Retina (tissue), 1 donor: ENCODE data around the gene ZNF639.
A peak's percentile ranks its signal among the peaks of the same experiment; 100 is the strongest.
"Not testable (repeated sequence)": the region's sequence is repeated elsewhere in the genome, so short reads cannot be mapped to it uniquely, and the experiment has no call there.

Source experiments
- DNase-seq: peaks from one replicate; pipeline ENCODE4 v3.0.0-alpha.2; 2016

Gene ZNF639

DNA sequence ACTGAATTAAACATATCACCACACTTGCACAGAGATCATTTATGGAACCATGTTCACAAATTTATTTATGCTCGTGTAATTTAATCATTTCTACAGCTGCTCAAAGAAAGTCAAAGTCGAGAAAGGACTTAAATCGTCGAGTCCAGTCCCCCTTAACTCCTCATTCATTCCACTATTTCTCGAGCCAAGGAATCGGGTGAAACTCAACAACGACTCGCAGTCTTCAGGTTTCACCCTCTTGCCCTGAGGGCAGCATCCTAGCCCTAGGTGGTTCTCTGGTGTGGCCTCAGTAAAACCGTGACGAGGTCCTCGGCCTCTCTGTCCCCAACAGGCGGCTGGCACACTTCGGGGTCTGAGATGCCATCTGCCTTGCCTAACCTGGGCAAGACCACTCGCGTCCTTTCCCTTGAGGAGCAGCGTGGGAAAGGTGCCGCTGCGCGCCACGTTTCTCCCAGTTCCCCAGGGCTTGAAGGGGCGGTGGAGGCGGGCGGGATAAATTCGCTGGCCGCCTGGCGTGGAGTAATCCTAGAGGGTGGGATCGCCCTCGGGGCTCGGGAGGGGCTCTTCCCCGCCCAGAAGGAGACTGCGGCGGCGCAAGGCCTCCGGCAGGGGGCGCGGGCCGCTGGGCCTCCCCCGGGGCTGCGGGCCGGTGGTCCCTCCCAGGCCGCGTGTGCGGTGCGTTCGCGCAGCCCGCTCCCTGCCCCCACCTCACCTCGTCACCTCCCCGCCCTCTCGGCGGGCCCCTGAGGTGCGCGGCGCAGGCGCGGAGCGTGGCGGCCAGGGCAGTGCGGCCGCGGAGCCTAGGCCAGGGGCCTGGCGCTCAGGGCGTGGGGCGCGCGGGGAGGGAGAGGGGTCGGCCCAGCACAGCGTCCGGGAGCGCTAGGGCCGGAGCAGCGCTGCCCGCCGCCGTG lies at the start of gene ZNF639:
ZNF639 (plus strand) TSS at position 746 of the 911 bp plus-strand sequence. CDS start 5,263 bp downstream, outside the sequence.
- DNase-seq = peak; percentile 95

- DNase-seq = not testable (repeated sequence)
Observed at GRCh38 chr3:179274434-179274833, 48.4 kb upstream of the ZNF639 start.

DNA sequence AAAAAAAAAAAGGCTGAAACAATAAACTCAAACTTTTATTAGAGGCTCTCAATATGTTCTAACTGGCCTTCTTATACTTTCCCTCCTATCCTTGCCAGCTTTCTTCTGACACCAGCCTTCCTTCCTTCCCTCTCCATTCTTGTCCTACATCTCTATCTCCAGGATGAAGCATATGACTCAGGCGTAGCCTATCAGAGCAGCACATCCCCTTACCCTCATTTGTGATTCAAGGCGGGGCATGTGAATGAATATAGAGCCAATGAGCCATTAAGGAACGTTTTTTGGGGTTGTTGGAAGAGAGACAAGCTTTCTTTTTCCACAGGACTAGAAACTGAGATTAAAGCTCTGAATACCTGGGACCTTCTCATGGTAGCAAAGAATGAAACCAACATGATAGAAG lies 46.8 kb upstream of the ZNF639 start:
- no peak for DNase-seq

DNA sequence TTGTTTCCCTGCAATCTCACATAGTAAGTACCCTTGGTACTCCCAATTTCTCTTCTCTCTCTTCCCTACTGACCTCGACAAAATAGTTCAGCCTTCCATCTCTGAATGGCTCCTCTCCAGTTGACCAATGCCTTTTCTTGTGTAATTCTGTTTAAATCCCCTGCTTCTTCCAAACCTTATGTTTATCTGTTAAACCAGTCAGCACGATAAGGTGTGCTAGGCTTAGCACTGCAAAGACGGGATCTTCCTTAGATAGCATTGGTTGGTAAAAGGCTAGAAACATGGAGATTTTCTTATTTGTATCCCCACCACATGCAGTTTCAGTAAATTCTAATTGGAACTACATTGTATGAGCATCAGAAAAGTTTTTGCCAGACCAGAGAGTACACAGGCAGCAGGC lies 46.1 kb upstream of the ZNF639 start:
- no peak for DNase-seq

- DNase-seq = no peak
Observed at GRCh38 chr3:179278151-179278550, 44.7 kb upstream of the ZNF639 start.

DNA sequence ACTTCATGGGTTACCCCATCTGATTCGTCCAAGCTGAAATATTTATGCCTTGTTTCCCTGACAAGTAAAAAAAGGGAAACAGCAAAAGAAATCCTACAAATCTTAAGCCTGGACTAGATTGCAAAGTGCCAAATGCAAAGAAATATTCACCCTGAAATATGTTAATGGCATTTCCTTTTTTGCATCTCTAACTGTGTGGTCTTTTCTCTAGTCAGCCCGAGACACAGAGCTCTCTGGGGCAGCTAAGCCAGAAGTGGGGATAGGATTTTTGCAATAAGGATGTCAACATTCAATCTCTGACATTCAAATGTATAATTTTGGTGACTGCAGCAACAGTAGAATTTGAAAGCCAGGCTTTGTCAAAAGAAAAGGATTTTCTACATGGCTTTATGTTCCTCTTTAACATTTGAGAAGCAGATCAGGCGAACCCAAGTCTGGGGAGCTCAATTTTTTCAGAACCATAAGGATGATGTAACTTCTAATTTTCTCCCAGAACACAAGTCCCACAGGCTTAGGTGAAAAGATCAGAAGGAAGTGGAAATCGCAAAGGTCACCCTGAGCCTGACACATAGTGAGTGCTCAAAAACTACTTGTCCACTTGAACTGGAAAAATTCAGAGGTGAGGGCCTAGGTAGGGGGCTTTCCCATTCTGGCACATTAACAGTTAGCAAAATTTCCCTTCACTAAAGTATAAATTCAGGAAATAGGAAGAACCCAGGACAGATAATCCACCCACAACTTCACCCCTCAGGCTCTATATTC lies 43.7 kb upstream of the ZNF639 start:
- DNase-seq = no peak

DNA sequence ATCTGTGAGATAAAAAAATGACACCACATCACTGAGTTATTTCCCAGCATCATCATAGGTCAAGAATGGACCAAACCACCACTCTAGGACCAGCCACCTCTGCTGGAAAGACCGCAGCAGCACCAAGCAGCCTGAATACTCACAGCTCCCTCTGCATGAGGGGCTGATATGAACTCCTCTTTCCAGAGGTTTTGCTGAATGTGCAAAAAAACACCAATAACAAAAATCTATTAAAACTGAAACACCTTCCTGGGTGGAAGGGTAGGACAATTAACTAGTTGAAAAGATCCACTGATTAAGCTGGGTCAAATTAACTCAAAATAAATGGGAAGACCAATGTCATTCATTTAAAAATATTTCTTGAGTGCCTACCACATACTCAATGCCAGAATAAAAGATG lies 43.0 kb upstream of the ZNF639 start:
- no peak for DNase-seq

- DNase-seq = no peak
Observed at GRCh38 chr3:179281825-179282224, 41.0 kb upstream of the ZNF639 start.

DNA sequence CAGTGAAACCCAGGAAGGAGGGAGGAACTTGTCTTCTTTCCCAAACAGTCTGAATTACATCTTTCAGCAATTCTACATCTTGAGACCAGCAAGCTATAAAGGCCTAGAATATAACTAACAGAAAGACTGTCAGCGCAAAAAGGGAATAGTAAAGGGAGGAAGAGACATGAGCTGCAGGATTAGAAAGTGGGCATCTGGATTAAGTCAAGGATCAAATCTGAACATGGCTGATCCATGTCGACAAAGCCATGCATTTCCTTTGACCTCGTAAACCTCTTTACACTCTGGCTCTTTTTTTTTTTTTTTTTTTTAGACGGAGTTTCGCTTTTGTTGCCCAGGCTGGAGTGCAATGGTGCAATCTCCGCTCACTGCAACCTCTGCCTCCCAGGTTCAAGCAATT lies 36.5 kb upstream of the ZNF639 start:
- DNase-seq = no peak

GRCh38 chr3:179288845-179289244 lies 34.0 kb upstream of the ZNF639 start:
- DNase-seq = no peak

- no peak for DNase-seq
Observed at GRCh38 chr3:179289295-179289694, 33.5 kb upstream of the ZNF639 start.

DNA sequence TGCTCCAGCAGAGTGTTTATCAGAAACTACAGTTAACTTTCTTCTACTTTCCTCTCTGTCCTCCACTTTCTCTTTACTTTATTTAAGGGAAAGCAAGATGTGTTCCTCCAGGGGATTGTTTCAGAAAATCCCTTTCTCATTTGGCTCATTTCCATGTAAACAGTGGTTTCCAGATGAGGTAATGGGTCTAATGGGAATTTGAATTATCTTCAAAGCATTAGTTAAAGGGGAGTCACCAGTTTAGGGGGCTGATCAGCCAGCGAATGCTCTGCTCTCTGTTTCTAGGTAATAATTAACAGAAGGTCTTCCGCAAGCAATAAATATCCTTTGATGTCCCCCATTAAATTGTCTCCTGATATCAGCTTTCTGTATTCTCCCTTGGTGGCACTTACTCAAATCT lies 30.4 kb upstream of the ZNF639 start:
- no peak for DNase-seq

DNA sequence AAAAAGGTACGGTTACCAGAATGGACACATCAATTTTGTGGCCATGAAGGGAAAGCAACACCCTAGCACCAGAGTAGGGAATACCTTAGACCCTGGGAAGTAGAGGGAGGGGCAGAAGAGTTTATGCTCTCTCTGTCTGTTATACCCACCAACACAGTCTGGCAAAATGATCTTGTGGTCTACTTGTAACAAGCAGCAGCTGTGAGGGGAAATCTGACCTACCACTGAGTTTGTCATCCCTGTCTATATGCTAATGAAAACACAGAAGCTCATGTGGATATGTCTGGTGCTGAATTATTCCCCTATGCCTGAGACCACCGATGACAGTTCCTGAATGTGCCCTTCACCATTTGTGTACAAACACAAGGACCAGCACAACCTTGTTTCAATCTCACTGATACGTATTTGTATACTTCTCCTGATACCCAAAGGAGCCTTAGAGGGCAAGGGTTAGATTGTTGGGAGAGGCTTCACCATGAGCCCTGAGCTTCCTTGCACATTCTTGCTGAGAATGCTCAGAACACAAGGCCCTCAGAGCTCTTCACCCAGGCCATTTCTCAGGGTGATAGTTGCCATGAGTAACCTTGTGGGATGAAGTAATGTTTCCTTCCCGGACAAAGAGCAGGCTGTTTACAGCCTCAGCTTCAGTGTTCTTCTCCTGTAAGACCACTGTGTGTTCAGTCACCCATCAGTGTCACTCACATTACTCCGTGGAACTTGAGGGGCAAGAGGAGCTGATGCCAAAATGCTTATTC lies 24.7 kb upstream of the ZNF639 start:
- DNase-seq = no peak

DNA sequence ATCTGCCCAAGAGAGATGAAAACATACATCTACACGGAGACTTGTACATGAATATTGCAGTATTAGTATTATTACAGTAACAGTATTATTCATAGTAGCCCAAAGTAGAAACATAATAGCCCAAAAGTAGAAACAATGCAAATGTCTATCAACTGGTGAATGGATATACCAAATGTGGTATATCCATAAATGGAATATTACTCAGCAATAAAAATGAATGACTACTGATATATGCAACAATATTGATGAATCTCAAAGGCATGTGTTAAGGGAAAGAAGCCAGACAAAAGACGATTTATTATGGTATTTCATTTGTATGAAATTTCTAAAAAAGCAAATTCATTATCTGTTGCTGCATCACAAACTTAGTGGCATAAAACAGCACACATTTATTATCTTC lies 23.5 kb upstream of the ZNF639 start:
- no peak for DNase-seq

DNA sequence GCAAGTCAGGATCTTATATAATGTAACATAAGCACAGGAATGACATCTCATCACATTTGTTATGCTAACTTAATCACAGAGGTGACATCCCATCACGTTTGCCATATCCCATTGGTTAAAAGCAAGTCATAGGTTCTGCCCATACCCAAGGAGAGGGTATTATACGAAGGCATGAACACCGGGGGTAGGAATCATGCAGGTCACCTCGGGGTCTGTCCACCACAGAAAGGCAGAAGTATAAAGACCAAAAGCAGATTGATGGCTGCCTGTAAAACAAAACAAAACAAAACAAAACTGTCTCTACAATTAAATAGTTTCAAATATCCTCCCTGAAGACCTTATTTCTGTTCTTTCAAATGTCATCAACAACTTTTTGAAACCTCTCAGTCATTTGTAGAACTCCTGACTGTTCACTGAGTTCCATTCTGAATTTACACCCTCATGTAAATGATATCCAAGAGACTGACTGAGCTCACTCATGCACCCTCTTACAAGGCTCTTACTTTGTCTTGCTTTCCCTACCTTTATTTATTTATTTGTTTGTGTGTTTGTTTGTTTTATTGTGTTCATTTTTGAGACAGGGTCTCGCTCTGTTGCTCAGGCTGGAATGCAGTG lies 22.7 kb upstream of the ZNF639 start:
- no peak for DNase-seq

DNA sequence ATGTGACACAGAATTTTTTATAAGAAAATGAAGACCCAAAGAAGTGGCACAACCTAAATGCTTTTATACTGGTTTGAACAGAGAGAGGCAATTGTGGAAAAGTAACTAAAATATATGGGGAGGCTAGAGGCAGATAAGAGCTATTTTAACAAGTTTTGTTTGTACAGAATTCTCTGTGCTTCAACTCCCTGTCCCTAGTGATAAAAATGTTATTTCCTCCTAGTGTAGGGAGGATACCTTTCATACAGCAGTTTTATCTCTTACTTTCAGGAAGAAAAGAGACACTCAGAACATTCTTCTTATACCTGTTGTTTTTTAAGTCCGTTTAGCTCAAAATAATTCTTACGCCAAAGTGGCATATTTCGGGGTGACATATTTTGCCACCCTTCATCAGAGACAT lies 21.2 kb upstream of the ZNF639 start:
- no peak for DNase-seq

DNA sequence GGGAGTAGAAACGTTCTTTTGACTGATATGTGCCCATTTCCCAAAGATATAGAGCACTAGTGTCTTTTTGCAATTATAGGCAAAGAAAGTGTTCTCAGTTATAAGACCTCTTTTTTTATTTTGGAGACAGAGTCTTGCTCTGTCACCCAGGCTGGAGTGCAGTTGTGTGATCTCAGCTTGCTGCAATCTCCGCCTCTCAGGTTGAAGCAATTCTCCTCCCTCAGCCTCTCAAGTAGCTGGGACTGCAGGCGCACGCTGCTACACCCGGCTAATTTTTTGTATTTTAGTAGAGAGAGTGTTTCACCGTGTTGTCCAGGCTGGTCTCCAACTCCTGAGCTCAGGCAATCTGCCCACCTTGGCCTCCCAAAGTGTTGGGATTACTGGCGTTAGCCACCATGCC lies 20.7 kb upstream of the ZNF639 start:
- DNase-seq = no peak

GRCh38 chr3:179304605-179305004 lies 18.2 kb upstream of the ZNF639 start:
- no peak for DNase-seq

DNA sequence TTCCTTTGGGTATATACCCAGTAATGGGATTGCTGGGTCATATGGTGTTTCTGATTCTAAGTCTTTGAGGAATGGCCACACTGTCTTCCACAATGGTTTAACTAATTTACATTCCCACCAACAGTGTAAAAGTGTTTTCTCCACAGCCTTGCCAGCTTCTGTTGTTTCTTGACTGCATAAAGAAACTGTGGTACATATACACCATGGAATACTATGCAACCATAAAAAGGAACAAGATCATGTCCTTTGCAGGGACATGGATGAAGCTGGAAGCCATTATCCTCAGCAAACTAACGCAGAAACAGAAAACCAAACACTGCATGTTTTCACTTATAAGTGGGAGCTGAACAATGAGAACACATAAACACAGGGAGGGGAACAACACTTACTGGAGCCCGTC lies 15.5 kb upstream of the ZNF639 start:
- DNase-seq = not testable (repeated sequence)

DNA sequence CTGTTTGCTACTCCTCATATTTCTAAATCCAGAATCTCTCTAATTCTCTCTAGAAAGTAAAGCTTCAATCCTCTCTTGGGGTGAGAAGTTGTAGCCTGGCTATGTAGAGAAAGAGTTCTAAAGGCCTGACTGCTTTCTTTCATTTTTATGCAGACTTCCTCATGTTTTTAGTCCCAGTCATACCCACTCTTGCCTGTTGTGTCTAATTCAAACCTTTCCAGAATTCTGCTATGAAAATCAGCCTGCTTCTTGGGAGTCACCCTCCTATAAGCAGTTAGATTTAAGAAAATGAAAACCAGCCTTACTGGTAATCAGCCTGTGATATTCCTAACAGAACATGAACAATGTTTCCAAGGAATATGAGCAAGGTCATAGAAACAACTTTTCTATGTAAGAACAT lies 14.8 kb upstream of the ZNF639 start:
- DNase-seq = no peak

GRCh38 chr3:179309225-179310078 lies 13.4 kb upstream of the ZNF639 start:
- no peak for DNase-seq

DNA sequence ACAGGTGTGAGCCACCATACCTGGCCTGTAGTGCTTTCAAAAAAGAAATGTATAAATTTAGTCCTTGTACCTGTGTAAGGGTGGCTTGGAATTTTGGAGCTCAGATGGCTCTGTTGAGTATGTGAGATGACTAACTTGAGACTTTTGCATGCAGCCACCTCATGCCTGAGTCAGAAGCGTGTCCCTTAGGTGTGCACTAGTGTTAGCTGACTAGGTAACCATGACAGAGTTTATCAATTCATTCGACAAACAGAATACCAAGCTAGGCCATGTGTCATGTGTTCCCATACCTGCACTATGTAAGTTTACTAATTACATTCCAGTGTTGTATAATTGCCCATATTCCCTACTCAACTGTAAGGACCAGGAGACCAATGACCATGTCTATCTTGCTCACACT lies 4.0 kb upstream of the ZNF639 start:
- no peak for DNase-seq
